Neural cell (in vitro differentiated cells): Measurements from ENCODE around the gene CNTN4. TPM values are rescaled to one million over a fixed set of nuclear protein-coding genes. Genes with fewer than 3 reads are reported as not detected.

Experiments
- H2AFZ ChIP-seq: fragments of 200-600, 300-800 bp; sonication (generic), shearing (Covaris generic); 2 replicates; pipeline ENCODE4 v1.6.0; 2014; ENCODE audit warnings: low read depth, mild to moderate bottlenecking, antibody characterized with exemption, low read length, moderate library complexity
- H3F3A ChIP-seq: fragments of 200-600 bp; shearing (Covaris generic); 2 replicates; pipeline ENCODE4 v1.6.1; 2016; ENCODE audit warnings: mild to moderate bottlenecking, moderate library complexity, mixed read lengths, antibody characterized with exemption, low read length; ENCODE audit not compliant: insufficient read depth, poor library complexity, severe bottlenecking
- H3K27ac ChIP-seq: fragments of 200-600, 300-800 bp; sonication (generic), shearing (Covaris generic); 2 replicates; pipeline ENCODE4 v1.5.1; 2014; ENCODE audit warnings: mild to moderate bottlenecking, low read length, moderate library complexity
- H3K27me3 ChIP-seq: fragments of 300-800, 200-600 bp; sonication (generic), shearing (Covaris generic); 2 replicates; pipeline ENCODE4 v1.6.0; 2014; ENCODE audit warnings: mild to moderate bottlenecking, low read depth, low read length, moderate library complexity; ENCODE audit not compliant: insufficient read depth
- H3K36me3 ChIP-seq: fragments of 300-800, 200-600 bp; sonication (generic), shearing (Covaris generic); 2 replicates; pipeline ENCODE4 v1.5.1; 2014; ENCODE audit warnings: mild to moderate bottlenecking, antibody characterized with exemption, low read length, moderate library complexity; ENCODE audit not compliant: insufficient read depth
- H3K4me2 ChIP-seq: fragments of 300-800, 200-600 bp; sonication (generic), shearing (Covaris generic); 2 replicates; pipeline ENCODE4 v1.6.0; 2014; ENCODE audit warnings: mild to moderate bottlenecking, low read length
- H3K4me3 ChIP-seq: fragments of 300-800, 200-600 bp; sonication (generic), shearing (Covaris generic); 2 replicates; pipeline ENCODE4 v1.5.1; 2014; ENCODE audit warnings: mild to moderate bottlenecking, low read length, moderate library complexity
- H3K79me2 ChIP-seq: fragments of 200-600 bp; shearing (Covaris generic); replicated peaks from 2 replicates; pipeline ENCODE4 v1.6.0; 2014; ENCODE audit warnings: mild to moderate bottlenecking, low read length, moderate library complexity; ENCODE audit not compliant: insufficient read depth
- H3K9ac ChIP-seq: fragments of 300-800, 200-600 bp; sonication (generic), shearing (Covaris generic); 2 replicates; pipeline ENCODE4 v1.6.1; 2016; ENCODE audit warnings: mild to moderate bottlenecking, low read length, mixed read lengths
- H3K9me2 ChIP-seq: fragments of 200-600 bp; shearing (Covaris generic); 2 replicates; pipeline ENCODE4 v1.6.1; 2016; ENCODE audit warnings: mild to moderate bottlenecking, low read length, mixed read lengths; ENCODE audit not compliant: insufficient read depth
- H3K9me3 ChIP-seq: fragments of 200-600, 300-800 bp; sonication (generic), shearing (Covaris generic); 2 replicates; pipeline ENCODE4 v1.6.1; 2016; ENCODE audit warnings: mild to moderate bottlenecking, mixed run types, low read length, moderate library complexity, mixed read lengths
- H4K20me1 ChIP-seq: fragments of 200-600 bp; shearing (Covaris generic); 2 replicates; pipeline ENCODE4 v1.6.1; 2016; ENCODE audit warnings: mild to moderate bottlenecking, mixed run types; ENCODE audit not compliant: insufficient read depth
- EP300 ChIP-seq: fragments of 450-650 bp; conservative IDR thresholded peaks from 2 replicates; pipeline ENCODE4 v1.6.1; 2014; ENCODE audit warnings: antibody characterized with exemption, mild to moderate bottlenecking, moderate library complexity; ENCODE audit not compliant: poor library complexity, severe bottlenecking
- EZH2 ChIP-seq: fragments of 200-600, 300-800 bp; shearing (Covaris generic), sonication (generic); IDR thresholded peaks from 2 replicates; pipeline ENCODE4 v1.6.1; 2014; ENCODE audit warnings: antibody characterized with exemption, low read length, borderline replicate concordance, mild to moderate bottlenecking; ENCODE audit not compliant: insufficient read depth, poor library complexity, severe bottlenecking
- MXI1 ChIP-seq: fragments of 450-650 bp; conservative IDR thresholded peaks from 2 replicates; pipeline ENCODE4 v1.6.1; 2014; ENCODE audit warnings: antibody characterized with exemption, mild to moderate bottlenecking; ENCODE audit not compliant: poor library complexity, severe bottlenecking
- POLR2AphosphoS5 ChIP-seq: IDR thresholded peaks from 2 replicates; pipeline ENCODE4 v1.6.1; 2012
- RAD21 ChIP-seq: fragments of 450-650 bp; conservative IDR thresholded peaks from 2 replicates; pipeline ENCODE4 v1.6.1; 2014; ENCODE audit warnings: antibody characterized with exemption, mild to moderate bottlenecking, moderate library complexity
- SMC3 ChIP-seq: fragments of 450-650 bp; conservative IDR thresholded peaks from 2 replicates; pipeline ENCODE4 v1.6.1; 2014; ENCODE audit warnings: antibody characterized with exemption, mild to moderate bottlenecking, moderate library complexity; ENCODE audit not compliant: poor library complexity
- TAF1 ChIP-seq: IDR thresholded peaks from 2 replicates; pipeline ENCODE4 v1.6.1; 2012; ENCODE audit warnings: low read depth
- polyA plus RNA-seq: library from polyadenylated mRNA; depleted of rRNA; stranded (reverse); fragments of >200 nt; gene quantifications from 2 replicates; pipeline ENCODE4 v1.2.3, GENCODE V29; 2014
- TF ChIP-seq, protein P1 (sequence below): IDR thresholded peaks from 2 replicates; pipeline ENCODE4 v1.6.1; 2012; ENCODE audit warnings: borderline replicate concordance
- TF ChIP-seq, protein P2 (sequence below): fragments of 450-650 bp; IDR thresholded peaks from 2 replicates; pipeline ENCODE4 v1.5.1; 2014; ENCODE audit warnings: antibody characterized with exemption, mild to moderate bottlenecking, moderate library complexity; ENCODE audit not compliant: poor library complexity, severe bottlenecking

The CNTN4 gene
- polyA plus RNA-seq, 1 donor from 2014 or later: 10.6 TPM

DNA sequence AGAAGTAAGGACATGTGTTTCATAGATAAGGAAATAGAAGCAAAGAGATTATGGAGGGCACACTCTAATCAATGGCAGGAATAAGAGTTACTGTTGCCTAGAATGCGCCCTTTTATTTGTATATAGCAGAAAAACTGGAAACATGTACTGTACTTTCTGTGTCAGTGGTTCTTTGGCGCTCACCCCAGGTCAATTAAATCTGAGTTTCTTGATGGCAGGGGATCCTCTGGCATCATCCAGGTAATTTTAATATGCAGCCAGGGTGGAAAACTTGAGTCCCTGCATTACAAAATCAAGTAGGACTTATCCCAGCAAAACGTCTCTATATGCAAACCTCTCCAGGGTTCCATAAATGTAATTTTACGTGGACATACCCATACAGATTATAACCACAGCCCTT lies 727.4 kb downstream of the CNTN4 start:
- H3K4me3 ChIP-seq: no peak overlapping the region
- H3K9me3 ChIP-seq: no peaks in the 10 kb centered on the region
- H2AFZ ChIP-seq: no peak overlapping the region
- peaks cover 10% of the 10 kb centered on the region for H3F3A ChIP-seq
- no peaks in the 10 kb centered on the region for H4K20me1 ChIP-seq
- no peaks in the 10 kb centered on the region for H3K27me3 ChIP-seq
- no peak overlapping the region for H3K9ac ChIP-seq
- H3K4me2 ChIP-seq: no peak overlapping the region
- H3K79me2 ChIP-seq: no peaks in the 10 kb centered on the region
- H3K36me3 ChIP-seq: no peaks in the 10 kb centered on the region
- H3K27ac ChIP-seq: no peak overlapping the region
- H3K9me2 ChIP-seq: no peaks in the 10 kb centered on the region
- TF ChIP-seq EP300 (no peak), POLR2AphosphoS5 (no peak), SMC3 (no peak), MXI1 (no peak), RAD21 (no peak), EZH2 (no peak)
- TF ChIP-seq, protein P1, sequence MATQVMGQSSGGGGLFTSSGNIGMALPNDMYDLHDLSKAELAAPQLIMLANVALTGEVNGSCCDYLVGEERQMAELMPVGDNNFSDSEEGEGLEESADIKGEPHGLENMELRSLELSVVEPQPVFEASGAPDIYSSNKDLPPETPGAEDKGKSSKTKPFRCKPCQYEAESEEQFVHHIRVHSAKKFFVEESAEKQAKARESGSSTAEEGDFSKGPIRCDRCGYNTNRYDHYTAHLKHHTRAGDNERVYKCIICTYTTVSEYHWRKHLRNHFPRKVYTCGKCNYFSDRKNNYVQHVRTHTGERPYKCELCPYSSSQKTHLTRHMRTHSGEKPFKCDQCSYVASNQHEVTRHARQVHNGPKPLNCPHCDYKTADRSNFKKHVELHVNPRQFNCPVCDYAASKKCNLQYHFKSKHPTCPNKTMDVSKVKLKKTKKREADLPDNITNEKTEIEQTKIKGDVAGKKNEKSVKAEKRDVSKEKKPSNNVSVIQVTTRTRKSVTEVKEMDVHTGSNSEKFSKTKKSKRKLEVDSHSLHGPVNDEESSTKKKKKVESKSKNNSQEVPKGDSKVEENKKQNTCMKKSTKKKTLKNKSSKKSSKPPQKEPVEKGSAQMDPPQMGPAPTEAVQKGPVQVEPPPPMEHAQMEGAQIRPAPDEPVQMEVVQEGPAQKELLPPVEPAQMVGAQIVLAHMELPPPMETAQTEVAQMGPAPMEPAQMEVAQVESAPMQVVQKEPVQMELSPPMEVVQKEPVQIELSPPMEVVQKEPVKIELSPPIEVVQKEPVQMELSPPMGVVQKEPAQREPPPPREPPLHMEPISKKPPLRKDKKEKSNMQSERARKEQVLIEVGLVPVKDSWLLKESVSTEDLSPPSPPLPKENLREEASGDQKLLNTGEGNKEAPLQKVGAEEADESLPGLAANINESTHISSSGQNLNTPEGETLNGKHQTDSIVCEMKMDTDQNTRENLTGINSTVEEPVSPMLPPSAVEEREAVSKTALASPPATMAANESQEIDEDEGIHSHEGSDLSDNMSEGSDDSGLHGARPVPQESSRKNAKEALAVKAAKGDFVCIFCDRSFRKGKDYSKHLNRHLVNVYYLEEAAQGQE: no peak
- TF ChIP-seq, protein P2, sequence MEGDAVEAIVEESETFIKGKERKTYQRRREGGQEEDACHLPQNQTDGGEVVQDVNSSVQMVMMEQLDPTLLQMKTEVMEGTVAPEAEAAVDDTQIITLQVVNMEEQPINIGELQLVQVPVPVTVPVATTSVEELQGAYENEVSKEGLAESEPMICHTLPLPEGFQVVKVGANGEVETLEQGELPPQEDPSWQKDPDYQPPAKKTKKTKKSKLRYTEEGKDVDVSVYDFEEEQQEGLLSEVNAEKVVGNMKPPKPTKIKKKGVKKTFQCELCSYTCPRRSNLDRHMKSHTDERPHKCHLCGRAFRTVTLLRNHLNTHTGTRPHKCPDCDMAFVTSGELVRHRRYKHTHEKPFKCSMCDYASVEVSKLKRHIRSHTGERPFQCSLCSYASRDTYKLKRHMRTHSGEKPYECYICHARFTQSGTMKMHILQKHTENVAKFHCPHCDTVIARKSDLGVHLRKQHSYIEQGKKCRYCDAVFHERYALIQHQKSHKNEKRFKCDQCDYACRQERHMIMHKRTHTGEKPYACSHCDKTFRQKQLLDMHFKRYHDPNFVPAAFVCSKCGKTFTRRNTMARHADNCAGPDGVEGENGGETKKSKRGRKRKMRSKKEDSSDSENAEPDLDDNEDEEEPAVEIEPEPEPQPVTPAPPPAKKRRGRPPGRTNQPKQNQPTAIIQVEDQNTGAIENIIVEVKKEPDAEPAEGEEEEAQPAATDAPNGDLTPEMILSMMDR: no peak

DNA sequence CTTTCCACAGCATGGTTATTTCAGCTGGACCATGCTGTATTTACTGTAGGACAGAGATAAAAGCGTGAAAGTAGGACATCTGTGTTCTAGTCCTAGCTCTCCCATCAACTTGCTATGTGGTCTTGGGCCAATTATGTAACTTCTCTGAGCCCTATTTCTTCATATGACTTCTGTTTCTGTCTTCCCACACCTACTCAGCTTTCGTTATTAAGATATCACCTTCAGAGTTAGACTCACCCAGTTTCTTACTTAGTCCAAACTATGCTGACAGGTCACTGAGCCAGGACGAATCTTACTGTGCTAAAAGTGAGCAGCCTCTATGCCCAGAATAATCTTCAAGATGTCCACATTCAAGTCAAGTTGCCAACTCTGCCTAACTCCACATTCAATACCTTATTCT lies 727.8 kb downstream of the CNTN4 start:
- no peaks in the 10 kb centered on the region for H3K9me3 ChIP-seq
- H3K9ac ChIP-seq: no peak overlapping the region
- no peak for TF ChIP-seq POLR2AphosphoS5
- TF ChIP-seq, protein P1: no peak
- TF ChIP-seq EZH2: no peak
- no peak for TF ChIP-seq MXI1
- TF ChIP-seq RAD21: no peak
- no peak for TF ChIP-seq SMC3
- no peak for TF ChIP-seq TAF1
- no peak for TF ChIP-seq EP300
- TF ChIP-seq, protein P2: no peak
- peaks cover 10% of the 10 kb centered on the region for H3F3A ChIP-seq
- H3K4me3 ChIP-seq: no peak overlapping the region
- H3K27ac ChIP-seq: no peak overlapping the region
- no peaks in the 10 kb centered on the region for H3K79me2 ChIP-seq
- H3K9me2 ChIP-seq: no peaks in the 10 kb centered on the region
- no peaks in the 10 kb centered on the region for H3K27me3 ChIP-seq
- no peaks in the 10 kb centered on the region for H3K36me3 ChIP-seq
- no peak overlapping the region for H2AFZ ChIP-seq
- no peaks in the 10 kb centered on the region for H4K20me1 ChIP-seq
- H3K4me2 ChIP-seq: no peak overlapping the region
